Activated CD8-positive, alpha-beta memory T cell treated with anti-CD3 and anti-CD28 coated beads, Interleukin-2, amount 10 ng/mL, durations not matched to agents 7 days and 5 days (primary cell): Measurements from ENCODE around the gene GBP2. TPM values are rescaled to one million over a fixed set of nuclear protein-coding genes. Genes with fewer than 3 reads are reported as not detected.
"Not testable (repeated sequence)": the region's sequence is repeated elsewhere in the genome, so short reads cannot be mapped to it uniquely, and the experiment has no call there.

ENCODE experiments used
- ATAC-seq: fragments of 150-1000 bp; cut with Tn5 transposase; one replicate; pipeline ENCODE4 v1.10.0; 2021; ENCODE audit warnings: moderate library complexity
- CTCF ChIA-PET: fragments of 350-600 bp; sonication (Branson Sonifier 250); formaldehyde crosslinking; loops from one replicate; lab custom pipeline; 2021; ENCODE audit warnings: antibody characterized with exemption; lab: Charles Lee
- DNase-seq: peaks from one replicate; pipeline ENCODE4 v3.0.0-alpha.2; 2020
- H3K27ac Mint-ChIP-seq: one replicate; pipeline ENCODE4 v1.8.0; 2021; ENCODE audit warnings: mild to moderate bottlenecking, mixed read lengths
- H3K27me3 Mint-ChIP-seq: one replicate; pipeline ENCODE4 v1.8.0; 2021; ENCODE audit warnings: mixed read lengths
- H3K36me3 Mint-ChIP-seq: one replicate; pipeline ENCODE4 v1.8.0; 2021; ENCODE audit warnings: mild to moderate bottlenecking, mixed read lengths
- H3K4me1 Mint-ChIP-seq: one replicate; pipeline ENCODE4 v1.8.0; 2021; ENCODE audit warnings: mixed read lengths
- H3K4me3 Mint-ChIP-seq: one replicate; pipeline ENCODE4 v1.8.0; 2021; ENCODE audit warnings: mild to moderate bottlenecking, moderate library complexity, mixed read lengths
- H3K9me3 Mint-ChIP-seq: one replicate; pipeline ENCODE4 v1.8.0; 2022; ENCODE audit warnings: low read depth, mixed read lengths
- total RNA-seq, 2 experiments: library from RNA; stranded (reverse); gene quantifications; one replicate each; pipeline ENCODE4 v1.2.3, GENCODE V29; 2021

GBP2 gene
- total RNA-seq, 2 experiments from 2014 or later = 150 to 194 TPM

GRCh38 chr1:89072466-89073065, 53.3 kb downstream of the GBP2 start:
- H3K27me3 Mint-ChIP-seq = not testable (repeated sequence)
- Mint-ChIP-seq H3K4me1 (peaks cover 21% of the 10 kb centered on the region), H3K36me3 (peaks cover 36% of the 10 kb centered on the region)

GRCh38 chr1:89070509-89070908, 55.4 kb downstream of the GBP2 start:
- Mint-ChIP-seq H3K4me3 (peak overlapping the region; percentile 75), H3K9me3 (peaks cover 7% of the 10 kb centered on the region), H3K36me3 (peaks cover 32% of the 10 kb centered on the region), H3K4me1 (peaks cover 24% of the 10 kb centered on the region), H3K27me3 (no peaks in the 10 kb centered on the region), H3K27ac (peak overlapping the region; percentile 85)
- CTCF ChIA-PET = interaction anchor here (0.8 to 1.4 kb wide), 6 partner anchors 10 to 385 kb away, joined by 3 read pairs; no protein-coding TSS in a partner anchor
- ATAC-seq (no peak), DNase-seq (no peak)

More at GRCh38 chr1:89072466-89073065, 53.3 kb downstream of the GBP2 start:
- H3K9me3 Mint-ChIP-seq, H3K27ac Mint-ChIP-seq, H3K4me3 Mint-ChIP-seq, ATAC-seq, DNase-seq: not testable (repeated sequence)
- CTCF ChIA-PET = interaction anchor here (1.3 kb wide), 1 partner anchor 13 kb away, joined by 4 read pairs; no protein-coding TSS in a partner anchor

GRCh38 chr1:89069951-89070350, 56.0 kb downstream of the GBP2 start:
- Mint-ChIP-seq H3K4me1 (peaks cover 25% of the 10 kb centered on the region), H3K9me3 (peaks cover 7% of the 10 kb centered on the region), H3K27me3 (no peaks in the 10 kb centered on the region), H3K27ac (peak overlapping the region; percentile 85), H3K36me3 (peaks cover 31% of the 10 kb centered on the region), H3K4me3 (peak overlapping the region; percentile 75)
- ATAC-seq (peak; percentile 22), DNase-seq (no peak)
- CTCF ChIA-PET = interaction anchor here (0.8 to 1.4 kb wide), 5 partner anchors 16 to 386 kb away, joined by 3 to 4 read pairs (median 3); no protein-coding TSS in a partner anchor

GRCh38 chr1:89068291-89068690, 57.6 kb downstream of the GBP2 start:
- CTCF ChIA-PET = no interaction called here
- peak overlapping the region; percentile 3 for H3K27ac Mint-ChIP-seq
- no peaks in the 10 kb centered on the region for H3K27me3 Mint-ChIP-seq
- no peaks in the 10 kb centered on the region for H3K9me3 Mint-ChIP-seq
- H3K36me3 Mint-ChIP-seq = peaks cover 33% of the 10 kb centered on the region
- peaks cover 30% of the 10 kb centered on the region for H3K4me1 Mint-ChIP-seq
- no peak overlapping the region for H3K4me3 Mint-ChIP-seq
- DNase-seq = no peak
- ATAC-seq = no peak

- ATAC-seq = peak; percentile 83
- H3K4me1 Mint-ChIP-seq = peaks cover 53% of the 10 kb centered on the region
- H3K27ac Mint-ChIP-seq = peak within 1 kb of the TSS; percentile 93
- CTCF ChIA-PET = interaction anchor here (0.9 to 2.0 kb wide), 12 partner anchors 16 to 296 kb away, joined by 3 to 10 read pairs (median 4); partner anchors contain the start of genes GBP3 and GBP4
- peaks cover 49% of the 10 kb centered on the region for H3K36me3 Mint-ChIP-seq
- DNase-seq = no peak
- H3K9me3 Mint-ChIP-seq = no peaks in the 10 kb centered on the region
- peak within 1 kb of the TSS; percentile 91 for H3K4me3 Mint-ChIP-seq
- H3K27me3 Mint-ChIP-seq = no peaks in the 10 kb centered on the region
Measured at GRCh38 chr1:89065079-89065868, 60.6 kb downstream of the GBP2 start, which contains the start of gene GBP1. TSS of gene GBP1 (minus strand) at chr1:89065208. CDS start at chr1:89063234, 1,974 bp downstream.

- Mint-ChIP-seq H3K9me3 (no peaks in the 10 kb centered on the region), H3K4me1 (peaks cover 51% of the 10 kb centered on the region), H3K4me3 (peak overlapping the region; percentile 91), H3K27ac (peak overlapping the region; percentile 93), H3K27me3 (no peaks in the 10 kb centered on the region), H3K36me3 (peaks cover 52% of the 10 kb centered on the region)
- ATAC-seq (peak; percentile 53), DNase-seq (no peak)
- CTCF ChIA-PET = interaction anchor here (0.9 to 2.0 kb wide), 12 partner anchors 16 to 297 kb away, joined by 3 to 10 read pairs (median 4); partner anchors contain the start of genes GBP3 and GBP4
Measured at GRCh38 chr1:89064632-89065031, 61.3 kb downstream of the GBP2 start.

- peaks cover 46% of the 10 kb centered on the region for H3K4me1 Mint-ChIP-seq
- DNase-seq (no peak), ATAC-seq (no peak)
- H3K4me3 Mint-ChIP-seq = peak overlapping the region; percentile 91
- H3K27me3 Mint-ChIP-seq = no peaks in the 10 kb centered on the region
- peaks cover 63% of the 10 kb centered on the region for H3K36me3 Mint-ChIP-seq
- peak overlapping the region; percentile 77 for H3K27ac Mint-ChIP-seq
- CTCF ChIA-PET = interaction anchor here (1.0 to 1.7 kb wide), 5 partner anchors 23 to 295 kb away, joined by 3 to 8 read pairs (median 4); no protein-coding TSS in a partner anchor
- H3K9me3 Mint-ChIP-seq = no peaks in the 10 kb centered on the region
Measured at GRCh38 chr1:89063094-89063493, 62.8 kb downstream of the GBP2 start.

- H3K27ac Mint-ChIP-seq = no peak overlapping the region
- ATAC-seq (no peak), DNase-seq (no peak)
- CTCF ChIA-PET = no interaction called here
- H3K9me3 Mint-ChIP-seq = no peaks in the 10 kb centered on the region
- H3K4me1 Mint-ChIP-seq = peaks cover 39% of the 10 kb centered on the region
- H3K27me3 Mint-ChIP-seq = no peaks in the 10 kb centered on the region
- H3K36me3 Mint-ChIP-seq = peaks cover 89% of the 10 kb centered on the region
- H3K4me3 Mint-ChIP-seq = no peak overlapping the region
Measured at GRCh38 chr1:89060091-89060490, 65.8 kb downstream of the GBP2 start.

Other genes with a start within 250 kb of the GBP2 start
- gene GTF2B, start 234.5 kb downstream of the GBP2 start, total RNA-seq = 10 to 100 TPM; 34.8 to 42.4 TPM
- 10 to 100 TPM; 38.5 to 49.8 TPM for gene KYAT3, start 133.5 kb downstream of the GBP2 start, total RNA-seq
- gene RBMXL1, start 133.5 kb downstream of the GBP2 start, total RNA-seq = 10 to 100 TPM; 17.6 to 26.5 TPM
- 10 to 100 TPM; 32.0 to 38.6 TPM for gene GBP3, start 103.2 kb downstream of the GBP2 start, total RNA-seq
- gene GBP1, start 60.9 kb downstream of the GBP2 start, total RNA-seq = 100 to 1,000 TPM; 106 to 150 TPM
- gene GBP7, start 49.9 kb upstream of the GBP2 start, total RNA-seq = under 1 TPM; 0.18 to 0.28 TPM
- 10 to 100 TPM; 69.7 to 78.6 TPM for gene GBP4, start 72.8 kb upstream of the GBP2 start, total RNA-seq
- gene GBP5, start 146.7 kb upstream of the GBP2 start, total RNA-seq = 100 to 1,000 TPM; 279 to 362 TPM
- gene GBP6, start 237.9 kb upstream of the GBP2 start, total RNA-seq = under 1 TPM; 0.19 to 0.82 TPM